GM19025 (cell line): ENCODE data around the gene ADCY7.

Experiments used
- ATAC-seq: cut with Tn5 transposase; IDR thresholded peaks from one replicate; pipeline ENCODE4 v1.9.1; 2021; ENCODE audit warnings: mild to moderate bottlenecking, low read depth, moderate library complexity; ENCODE audit not compliant: unreplicated experiment

The ADCY7 gene

GRCh38 chr16:50365791-50366575, 99.6 kb downstream of the ADCY7 start:
- ATAC-seq: no peak
